Hematopoietic multipotent progenitor cell treated with erythropoietin and hydrocortisone succinate and interleukin-3 and kit ligand, for 6 days (in vitro differentiated cells): ENCODE data around the gene FITM1.
"Not testable (repeated sequence)": the region's sequence is repeated elsewhere in the genome, so short reads cannot be mapped to it uniquely, and the experiment has no call there.

ENCODE experiments used
- DNase-seq: peaks from one replicate; pipeline ENCODE4 v3.0.0-alpha.2; 2015

FITM1 gene

GRCh38 chr14:24098229-24098926 is 32.1 kb upstream of the FITM1 start:
- no peak for DNase-seq

GRCh38 chr14:24098927-24099813 is 31.3 kb upstream of the FITM1 start:
- DNase-seq, result no peak

GRCh38 chr14:24100197-24100981 is 30.1 kb upstream of the FITM1 start:
- DNase-seq, result no peak

- no peak for DNase-seq
Observed at GRCh38 chr14:24100982-24101494, 29.4 kb upstream of the FITM1 start.

- DNase-seq, result no peak
Observed at GRCh38 chr14:24102357-24103048, 28.0 kb upstream of the FITM1 start.

- DNase-seq, result no peak
Observed at GRCh38 chr14:24103451-24103850, 27.0 kb upstream of the FITM1 start.

GRCh38 chr14:24105609-24106239 is 24.7 kb upstream of the FITM1 start:
- DNase-seq, result not testable (repeated sequence)

GRCh38 chr14:24106672-24107271 is 23.7 kb upstream of the FITM1 start:
- no peak for DNase-seq

- DNase-seq, result no peak
Observed at GRCh38 chr14:24108336-24108874, 22.1 kb upstream of the FITM1 start.

GRCh38 chr14:24110060-24110459 is 20.4 kb upstream of the FITM1 start:
- no peak for DNase-seq

GRCh38 chr14:24110523-24110922 is 19.9 kb upstream of the FITM1 start:
- DNase-seq, result no peak

- no peak for DNase-seq
Observed at GRCh38 chr14:24113379-24113800, 17.1 kb upstream of the FITM1 start.

- DNase-seq, result peak; percentile 95
Observed at GRCh38 chr14:24113801-24114531, 16.5 kb upstream of the FITM1 start.

- peak; percentile 100 for DNase-seq
Observed at GRCh38 chr14:24114532-24115421, 15.7 kb upstream of the FITM1 start, which contains the start of the genes DCAF11 and NRL. DCAF11 (plus strand) TSS chr14:24114777; CDS start chr14:24115595, 818 bp downstream. NRL (minus strand) TSS chr14:24114949; CDS start chr14:24082848, 32,101 bp downstream.

- no peak for DNase-seq
Observed at GRCh38 chr14:24115422-24116127, 14.9 kb upstream of the FITM1 start.

GRCh38 chr14:24116128-24116814 is 14.2 kb upstream of the FITM1 start:
- DNase-seq, result no peak

- DNase-seq, result no peak
Observed at GRCh38 chr14:24117179-24117578, 13.3 kb upstream of the FITM1 start.

GRCh38 chr14:24119691-24120090 is 10.8 kb upstream of the FITM1 start:
- no peak for DNase-seq
